Measurements from ENCODE around the gene SLC22A31. TPM values are rescaled to one million over a fixed set of nuclear protein-coding genes. Genes with fewer than 3 reads are reported as not detected.

Gene SLC22A31
- total and polyA plus RNA-seq, 2 experiments from 2014 or later, result 2.1 to 13.8 TPM

Other genes with a start within 250 kb of the SLC22A31 start
- gene CBFA2T3, start 223.3 kb downstream of the SLC22A31 start, total RNA-seq (2014; rRNA removed; shearing (Covaris generic)), result 0.85 and 1.5 TPM in 2 replicates
- gene CBFA2T3, start 223.3 kb downstream of the SLC22A31 start, polyA plus RNA-seq (2016; fragmentation: Nextera tagmentation; extraction: Ambion mirVana), result 0.70 and 0.87 TPM in 2 replicates
- gene ACSF3, start 106.7 kb downstream of the SLC22A31 start, total RNA-seq (2014; rRNA removed; shearing (Covaris generic)), result 22.8 and 23.1 TPM in 2 replicates
- gene ACSF3, start 106.7 kb downstream of the SLC22A31 start, polyA plus RNA-seq (2016; fragmentation: Nextera tagmentation; extraction: Ambion mirVana), result 11.3 and 12.8 TPM in 2 replicates
- gene CDH15, start 28.8 kb downstream of the SLC22A31 start, total RNA-seq (2014; rRNA removed; shearing (Covaris generic)), result 0.12 and 1.0 TPM in 2 replicates
- 0.61 and 0.63 TPM in 2 replicates for gene CDH15, start 28.8 kb downstream of the SLC22A31 start, polyA plus RNA-seq (2016; fragmentation: Nextera tagmentation; extraction: Ambion mirVana)
- 18.1 and 43.4 TPM in 2 replicates for gene ZNF778, start 17.2 kb upstream of the SLC22A31 start, total RNA-seq (2014; rRNA removed; shearing (Covaris generic))
- gene ZNF778, start 17.2 kb upstream of the SLC22A31 start, polyA plus RNA-seq (2016; fragmentation: Nextera tagmentation; extraction: Ambion mirVana), result 5.4 and 7.9 TPM in 2 replicates

Measured in GM23338 (cell line).